HG02678 (cell line): Measurements from ENCODE around the gene HMCN2.

Source experiments
- ATAC-seq: cut with Tn5 transposase; IDR thresholded peaks from one replicate; pipeline ENCODE4 v1.9.1; 2021; ENCODE audit warnings: mild to moderate bottlenecking, moderate library complexity; ENCODE audit not compliant: unreplicated experiment

HMCN2 gene, protein sequence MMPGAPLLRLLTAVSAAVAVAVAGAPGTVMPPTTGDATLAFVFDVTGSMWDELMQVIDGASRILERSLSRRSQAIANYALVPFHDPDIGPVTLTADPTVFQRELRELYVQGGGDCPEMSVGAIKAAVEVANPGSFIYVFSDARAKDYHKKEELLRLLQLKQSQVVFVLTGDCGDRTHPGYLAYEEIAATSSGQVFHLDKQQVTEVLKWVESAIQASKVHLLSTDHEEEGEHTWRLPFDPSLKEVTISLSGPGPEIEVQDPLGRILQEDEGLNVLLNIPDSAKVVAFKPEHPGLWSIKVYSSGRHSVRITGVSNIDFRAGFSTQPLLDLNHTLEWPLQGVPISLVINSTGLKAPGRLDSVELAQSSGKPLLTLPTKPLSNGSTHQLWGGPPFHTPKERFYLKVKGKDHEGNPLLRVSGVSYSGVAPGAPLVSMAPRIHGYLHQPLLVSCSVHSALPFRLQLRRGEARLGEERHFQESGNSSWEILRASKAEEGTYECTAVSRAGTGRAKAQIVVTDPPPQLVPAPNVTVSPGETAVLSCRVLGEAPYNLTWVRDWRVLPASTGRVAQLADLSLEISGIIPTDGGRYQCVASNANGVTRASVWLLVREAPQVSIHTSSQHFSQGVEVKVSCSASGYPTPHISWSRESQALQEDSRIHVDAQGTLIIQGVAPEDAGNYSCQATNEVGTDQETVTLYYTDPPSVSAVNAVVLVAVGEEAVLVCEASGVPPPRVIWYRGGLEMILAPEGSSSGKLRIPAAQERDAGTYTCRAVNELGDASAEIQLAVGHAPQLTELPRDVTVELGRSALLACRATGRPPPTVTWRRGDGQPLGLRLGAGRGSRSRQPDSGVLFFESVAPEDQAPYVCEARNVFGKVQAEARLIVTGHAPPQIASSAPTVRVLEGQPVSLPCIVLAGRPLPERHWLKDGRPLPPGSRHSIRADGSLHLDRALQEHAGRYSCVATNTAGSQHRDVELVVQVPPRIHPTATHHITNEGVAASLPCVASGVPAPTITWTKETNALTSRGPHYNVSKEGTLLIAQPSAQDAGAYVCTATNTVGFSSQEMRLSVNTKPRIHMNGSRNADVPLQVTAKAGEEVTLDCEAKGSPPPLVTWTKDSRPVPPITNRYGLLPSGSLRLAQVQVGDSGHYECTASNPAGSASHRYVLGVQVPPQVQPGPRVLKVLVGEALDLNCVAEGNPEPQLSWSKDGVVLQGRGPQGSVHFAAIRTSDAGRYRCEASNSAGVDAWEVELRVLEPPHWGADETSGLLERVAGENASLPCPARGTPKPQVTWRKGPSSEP (N-terminal part only)

DNA sequence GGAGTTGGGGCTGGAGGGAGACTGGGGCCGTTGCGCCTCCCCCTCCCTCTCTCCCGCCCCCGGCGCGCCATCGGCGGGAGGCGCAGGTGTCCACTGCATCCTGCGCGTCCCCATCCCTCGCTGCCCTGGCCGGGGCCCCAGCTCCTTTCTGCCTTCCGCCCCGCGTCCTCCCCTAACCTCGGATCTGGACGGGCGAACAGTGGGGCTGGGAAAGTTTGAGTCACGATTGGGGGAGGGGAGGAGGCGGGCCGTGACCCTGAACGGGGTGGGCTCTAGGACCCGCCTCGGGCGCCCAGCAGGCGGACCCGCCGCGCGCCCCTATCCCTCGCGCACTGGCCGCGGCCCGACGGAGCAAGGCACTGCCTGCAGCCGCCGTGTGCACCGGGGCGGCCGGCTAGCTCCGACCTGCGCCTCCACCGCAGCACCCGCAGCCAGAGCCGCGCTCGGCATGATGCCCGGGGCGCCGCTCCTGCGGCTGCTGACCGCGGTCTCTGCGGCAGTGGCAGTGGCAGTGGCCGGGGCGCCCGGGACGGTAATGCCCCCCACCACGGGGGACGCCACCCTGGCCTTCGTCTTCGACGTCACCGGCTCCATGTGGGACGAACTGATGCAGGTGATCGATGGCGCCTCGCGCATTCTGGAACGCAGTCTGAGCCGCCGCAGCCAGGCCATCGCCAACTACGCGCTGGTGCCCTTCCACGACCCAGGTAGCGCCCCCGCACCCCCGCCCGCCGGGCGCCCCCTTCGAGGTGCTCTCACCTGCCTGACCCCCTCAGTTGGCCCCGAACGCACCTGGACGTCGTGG is at the start of gene HMCN2:
HMCN2 (plus strand) TSS at position 330 of the 805 bp plus-strand sequence; CDS start at position 449, 119 bp downstream.
- no peak for ATAC-seq

DNA sequence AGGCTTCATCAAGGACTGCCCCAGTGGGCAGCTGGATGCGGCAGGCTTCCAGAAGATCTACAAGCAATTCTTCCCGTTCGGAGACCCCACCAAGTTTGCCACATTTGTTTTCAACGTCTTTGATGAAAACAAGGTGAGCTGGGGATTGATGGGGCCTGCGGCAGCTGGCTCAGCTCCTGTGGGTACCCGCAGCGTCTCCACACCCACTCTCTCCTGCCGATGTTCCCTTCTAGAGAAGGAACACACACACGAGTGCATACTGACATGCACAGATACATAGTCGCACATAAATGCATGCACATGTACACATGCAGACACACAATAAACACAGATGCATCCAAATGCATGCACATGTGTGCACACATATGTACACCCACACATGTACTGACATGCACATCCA is 47.7 kb upstream of the HMCN2 start:
- ATAC-seq, result no peak

DNA sequence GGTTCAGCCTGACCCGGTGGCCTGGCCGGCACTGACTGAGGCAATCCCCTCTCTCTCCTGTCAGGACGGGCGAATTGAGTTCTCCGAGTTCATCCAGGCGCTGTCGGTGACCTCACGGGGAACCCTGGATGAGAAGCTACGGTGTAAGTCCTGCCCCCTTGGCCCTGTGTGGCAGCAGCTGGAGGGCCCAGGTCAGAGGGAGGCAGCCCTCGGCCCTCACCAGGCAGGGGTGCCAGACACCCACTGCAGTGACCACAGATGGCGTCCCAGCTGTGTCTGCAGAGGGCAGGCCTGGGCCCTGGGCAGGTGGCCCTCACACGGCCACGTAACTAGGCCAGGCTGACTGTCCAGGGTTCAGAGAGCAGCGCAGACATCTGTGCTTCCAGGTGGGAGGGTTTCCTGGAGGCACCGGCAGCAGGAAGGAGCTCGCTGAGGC is 45.9 kb upstream of the HMCN2 start:
- ATAC-seq, result no peak

DNA sequence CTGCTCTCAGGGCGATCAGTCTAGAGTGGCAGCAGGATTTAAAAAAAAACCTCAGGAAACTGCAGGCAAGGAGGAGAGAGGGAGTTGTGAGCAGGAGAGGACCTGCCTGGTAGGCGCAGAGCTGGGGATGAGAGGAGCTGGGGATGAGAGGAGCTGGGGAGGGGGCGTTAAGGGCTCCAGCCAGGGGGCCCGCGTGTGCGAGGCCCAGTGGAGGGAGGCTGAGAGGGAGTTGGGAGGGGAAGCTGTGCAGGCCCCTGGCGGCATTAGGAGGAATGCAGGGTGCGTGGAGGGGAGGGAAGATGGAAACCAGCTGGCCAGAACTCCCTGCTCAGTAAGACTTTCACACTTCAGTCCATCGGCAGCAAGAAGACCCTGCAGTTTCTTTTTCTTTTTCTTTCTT is 45.2 kb upstream of the HMCN2 start:
- no peak for ATAC-seq

DNA sequence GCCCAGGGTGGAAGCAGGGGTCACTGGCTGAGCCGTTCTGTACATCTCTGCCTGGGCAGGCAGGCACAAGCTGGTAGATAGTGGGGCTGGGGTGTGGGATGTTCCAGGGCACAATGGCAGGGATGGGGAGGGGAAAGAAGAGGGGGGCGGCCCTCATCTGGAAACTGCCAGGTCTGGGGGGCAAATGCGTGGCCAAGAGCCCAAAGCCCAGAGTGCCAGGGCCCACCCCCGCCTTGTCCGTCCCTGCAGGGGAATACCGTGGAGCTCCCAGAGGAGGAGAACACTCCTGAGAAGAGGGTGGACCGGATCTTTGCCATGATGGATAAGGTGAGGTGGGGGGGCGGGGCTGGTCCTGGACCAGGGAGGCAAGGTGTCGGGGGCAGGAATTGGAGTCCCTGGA is 42.7 kb upstream of the HMCN2 start:
- ATAC-seq, result no peak

DNA sequence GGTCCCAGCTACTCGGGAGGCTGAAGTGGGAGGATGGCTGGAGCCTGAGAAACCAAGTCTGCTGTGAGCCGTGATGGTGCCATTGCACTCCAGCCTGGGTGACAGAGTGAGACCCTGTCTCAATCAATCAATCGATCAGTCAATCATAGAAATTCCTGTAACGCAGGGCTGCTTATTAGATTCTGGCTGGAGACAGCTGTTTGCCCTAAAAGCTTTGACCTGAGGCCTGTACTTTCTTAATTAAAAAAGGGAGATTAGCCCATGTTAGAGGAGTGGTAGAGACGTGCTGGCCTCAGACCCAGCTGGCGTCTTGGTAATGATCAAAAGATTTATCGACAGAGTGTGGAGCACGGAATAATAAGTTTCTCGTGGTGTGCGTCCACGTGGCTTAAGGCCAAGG is 40.5 kb upstream of the HMCN2 start:
- ATAC-seq, result no peak

DNA sequence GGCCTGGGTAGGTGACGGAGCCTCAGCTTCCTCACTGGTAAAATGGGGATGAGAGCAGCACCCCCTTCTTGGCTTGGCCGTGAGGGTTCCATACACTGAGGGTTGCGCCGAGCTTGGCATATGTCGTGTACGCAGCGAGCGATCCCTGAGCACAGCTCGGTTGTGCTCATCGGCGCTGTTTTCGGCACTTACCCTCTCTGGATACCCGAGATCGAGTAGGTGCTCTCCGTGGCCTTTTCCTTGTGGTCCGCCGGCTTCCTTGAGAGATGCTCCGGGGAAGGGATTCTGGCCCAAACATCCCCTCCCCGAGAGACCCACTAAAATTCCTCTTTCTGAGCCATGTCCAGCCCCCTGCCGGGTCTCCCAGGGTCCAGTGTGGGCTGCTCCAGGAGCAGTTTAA is 40.0 kb upstream of the HMCN2 start:
- ATAC-seq, result no peak

DNA sequence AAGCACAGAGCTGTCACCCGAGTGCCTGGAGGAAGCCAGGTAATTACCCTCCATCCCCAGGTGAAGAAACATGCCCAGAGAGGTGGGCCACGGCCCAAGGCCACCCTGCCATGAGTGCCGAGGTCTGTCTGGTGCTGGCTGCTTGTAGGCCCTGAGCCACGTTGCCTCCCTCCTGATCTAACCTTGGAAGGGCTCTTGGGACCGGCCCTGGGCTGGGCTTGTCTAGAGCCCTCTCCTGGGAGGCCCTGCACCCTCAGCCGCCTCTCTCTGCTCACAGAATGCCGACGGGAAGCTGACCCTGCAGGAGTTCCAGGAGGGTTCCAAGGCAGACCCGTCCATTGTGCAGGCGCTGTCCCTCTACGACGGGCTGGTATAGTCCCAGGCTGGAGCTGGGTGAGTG is 39.4 kb upstream of the HMCN2 start:
- ATAC-seq, result no peak

DNA sequence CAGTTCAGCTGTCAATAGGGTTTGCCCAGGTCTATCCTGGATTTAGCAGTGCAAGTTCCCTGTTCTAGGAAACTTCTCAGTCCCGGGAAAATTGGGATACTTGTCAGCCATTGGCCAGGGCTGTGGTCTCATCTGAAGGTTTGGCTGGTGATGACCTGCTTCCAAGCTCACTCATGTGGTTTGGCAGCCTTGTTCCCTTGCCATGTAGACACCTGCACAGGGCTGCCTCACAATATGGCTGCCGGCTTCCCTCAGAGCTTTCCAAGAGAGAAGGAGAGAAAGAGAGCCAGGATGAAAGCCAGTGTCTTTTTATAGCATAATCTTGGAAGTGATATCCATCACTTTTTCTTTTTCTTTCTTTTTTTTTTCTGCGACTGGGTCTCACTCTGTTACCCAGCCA is 37.7 kb upstream of the HMCN2 start:
- ATAC-seq, result no peak

DNA sequence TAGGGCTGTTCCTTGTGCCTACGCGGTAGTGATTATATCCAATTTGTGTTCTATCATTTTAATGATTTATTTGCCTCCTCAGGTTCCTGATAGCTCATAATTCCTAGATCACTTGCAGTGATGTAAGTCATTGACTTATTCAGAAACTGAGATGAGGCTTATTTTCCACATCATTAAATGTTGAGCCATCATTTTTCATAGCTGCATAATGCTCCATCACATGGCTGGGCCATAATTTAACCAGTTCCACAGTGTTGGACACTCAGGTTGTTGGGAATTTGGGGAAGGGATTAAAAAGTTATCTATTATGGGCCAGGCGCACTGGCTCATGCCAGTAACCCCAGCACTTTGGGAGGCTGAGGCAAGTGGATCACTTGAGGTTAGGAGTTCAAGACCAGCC is 35.8 kb upstream of the HMCN2 start:
- ATAC-seq, result no peak

DNA sequence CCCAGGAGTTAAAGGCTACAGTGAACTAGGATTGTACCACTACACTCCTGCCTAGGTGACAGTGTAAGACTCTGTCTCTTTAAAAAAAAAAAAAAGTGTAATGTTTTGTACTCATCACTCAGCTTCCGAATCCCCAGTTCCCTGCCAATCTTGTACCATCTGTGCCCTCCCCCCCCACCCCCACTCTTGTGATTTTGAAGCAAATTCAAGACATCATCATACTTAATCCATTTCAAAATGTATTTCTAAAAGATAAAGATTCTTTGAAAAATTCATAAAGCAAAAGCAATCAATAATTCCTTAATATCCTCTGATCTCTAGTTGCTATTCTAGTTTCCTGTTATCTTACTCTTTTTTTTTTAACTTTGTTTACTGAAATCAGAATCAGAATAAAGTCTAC is 34.9 kb upstream of the HMCN2 start:
- ATAC-seq, result no peak

DNA sequence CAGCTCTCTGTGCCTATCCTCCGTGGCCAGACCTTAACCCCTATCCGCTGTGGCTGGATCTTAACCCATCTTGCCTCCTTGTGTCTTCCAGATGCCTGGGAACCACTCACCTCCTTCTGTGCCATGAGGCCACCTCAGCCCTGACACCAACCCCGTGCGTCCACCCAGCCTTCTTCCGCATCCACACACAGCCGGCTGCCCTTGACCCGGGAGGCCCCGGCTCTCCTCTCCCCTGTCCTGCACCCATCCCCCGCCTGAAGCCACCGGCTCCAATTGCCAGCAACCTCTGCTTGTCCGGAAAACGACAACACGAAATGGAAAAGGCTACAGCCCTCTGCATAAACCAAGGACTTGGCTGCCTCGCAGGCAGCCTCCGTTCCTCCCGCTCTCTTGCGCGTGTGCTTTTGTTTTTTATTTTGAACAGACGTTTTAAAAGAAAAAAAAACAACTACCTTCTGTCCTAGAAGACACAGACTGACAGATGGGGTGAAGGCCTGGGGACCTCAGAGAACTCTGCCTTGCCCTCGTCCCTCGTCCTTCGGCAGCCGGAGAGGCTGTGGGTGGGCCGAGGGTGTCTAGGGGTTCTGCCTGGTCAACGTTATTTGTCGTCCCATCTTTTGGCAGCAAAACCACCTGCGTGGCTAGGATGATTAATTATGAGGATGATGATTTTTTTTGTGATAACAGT is 32.5 kb upstream of the HMCN2 start:
- ATAC-seq, result no peak

DNA sequence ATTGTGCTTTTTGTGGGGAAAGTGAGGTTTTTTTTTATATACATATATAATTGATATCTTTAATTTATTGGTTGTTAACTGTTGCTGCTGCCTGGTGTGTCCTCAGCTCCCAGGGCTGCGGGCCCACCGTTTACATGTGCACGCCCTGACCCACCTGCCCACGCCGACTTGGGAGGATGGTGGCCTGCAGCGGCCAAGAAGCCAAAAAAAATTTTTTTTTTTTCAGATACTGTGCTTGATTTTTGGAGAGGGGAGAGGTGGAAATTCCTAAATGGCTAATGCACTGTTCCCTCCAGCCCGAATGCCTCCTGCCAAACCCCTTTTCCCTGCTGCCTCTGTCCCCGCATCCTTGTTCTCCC is 32.0 kb upstream of the HMCN2 start:
- no peak for ATAC-seq

DNA sequence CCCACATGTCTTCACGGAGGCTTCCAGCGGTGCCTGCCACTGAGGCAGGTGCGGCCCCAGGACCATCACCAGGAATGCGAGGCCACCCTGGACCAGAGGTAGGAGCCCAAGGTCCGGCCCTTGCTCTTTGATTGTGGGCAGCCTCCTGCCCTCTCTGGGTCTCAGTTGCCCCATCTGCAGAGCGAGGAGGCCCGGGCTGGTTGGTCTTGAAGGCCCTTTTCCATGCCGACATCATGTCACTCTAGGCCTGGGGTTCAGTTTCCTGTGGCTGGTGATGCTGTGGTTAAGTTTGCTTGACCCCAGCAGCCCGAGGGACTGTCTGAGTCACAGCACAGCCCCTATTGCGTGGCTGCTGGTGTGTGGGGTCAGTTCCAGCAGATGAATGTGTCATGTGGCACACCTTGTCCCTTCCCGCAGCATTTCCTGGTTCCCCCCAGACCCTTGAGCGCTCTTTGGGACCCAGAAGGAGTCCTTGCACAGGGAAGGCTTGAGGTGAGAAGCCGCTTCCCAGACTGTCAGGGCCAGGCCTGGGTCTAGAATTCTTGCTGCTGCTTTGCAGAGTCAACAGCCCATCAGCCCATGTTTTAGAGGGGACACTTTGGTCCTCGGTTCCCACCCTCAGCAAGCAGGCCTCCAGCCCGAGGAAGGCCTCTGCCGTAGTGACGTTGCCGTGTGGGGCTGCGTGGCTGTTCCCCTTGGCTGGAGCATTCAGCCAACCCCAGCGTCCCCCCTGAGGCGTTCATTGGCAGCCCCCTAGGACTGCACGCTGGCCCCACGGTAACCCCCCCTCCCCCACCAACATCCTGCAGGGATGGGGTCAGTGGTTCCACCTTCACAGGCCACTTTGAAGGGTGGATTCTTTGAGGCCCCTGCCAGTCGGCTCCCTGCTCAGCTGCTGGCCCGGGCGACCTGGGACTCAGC is 31.0 kb upstream of the HMCN2 start:
- ATAC-seq, result no peak

DNA sequence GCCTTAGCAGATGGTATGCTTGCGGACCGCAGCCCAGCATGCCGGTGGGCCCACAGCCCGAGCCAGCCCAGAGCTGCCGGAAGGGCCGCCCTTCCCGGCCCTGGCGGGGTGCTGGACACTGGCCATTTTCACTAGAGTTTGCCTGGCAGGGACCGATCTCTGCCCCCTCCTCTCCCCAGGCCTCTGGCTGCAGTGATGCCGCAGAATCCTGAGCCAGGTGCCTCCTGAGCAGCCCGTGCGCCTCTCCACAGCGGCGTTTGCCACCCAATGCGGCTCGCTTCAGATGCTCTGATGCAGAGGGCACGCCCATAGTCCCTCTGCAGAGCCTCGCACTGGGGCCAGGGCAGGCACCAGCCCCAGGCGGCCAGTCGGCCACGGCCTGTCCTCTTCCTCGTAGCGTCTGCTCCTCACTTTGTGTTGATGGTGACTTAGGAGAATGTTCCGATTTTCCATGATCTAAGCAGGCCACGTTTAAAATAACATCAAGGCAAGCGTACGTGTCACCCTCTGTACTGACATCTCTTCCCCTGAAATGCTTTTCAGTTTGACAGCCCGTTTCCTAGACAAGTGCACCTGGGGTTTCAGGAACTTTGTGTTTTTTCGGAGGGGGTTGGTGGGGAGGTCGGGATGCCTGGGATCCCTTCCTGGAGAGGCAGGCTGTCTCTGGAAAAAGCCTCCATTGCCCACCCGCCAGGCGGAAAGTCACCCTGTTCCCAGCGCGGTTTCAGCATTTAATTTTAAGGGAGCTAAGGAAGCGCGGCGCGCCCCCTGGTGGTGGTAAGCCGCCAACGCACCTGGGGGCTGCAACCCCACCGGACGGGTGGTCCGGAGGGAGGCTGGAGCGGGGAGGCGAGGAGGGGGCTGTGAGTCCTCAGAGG is 29.8 kb upstream of the HMCN2 start:
- no peak for ATAC-seq

DNA sequence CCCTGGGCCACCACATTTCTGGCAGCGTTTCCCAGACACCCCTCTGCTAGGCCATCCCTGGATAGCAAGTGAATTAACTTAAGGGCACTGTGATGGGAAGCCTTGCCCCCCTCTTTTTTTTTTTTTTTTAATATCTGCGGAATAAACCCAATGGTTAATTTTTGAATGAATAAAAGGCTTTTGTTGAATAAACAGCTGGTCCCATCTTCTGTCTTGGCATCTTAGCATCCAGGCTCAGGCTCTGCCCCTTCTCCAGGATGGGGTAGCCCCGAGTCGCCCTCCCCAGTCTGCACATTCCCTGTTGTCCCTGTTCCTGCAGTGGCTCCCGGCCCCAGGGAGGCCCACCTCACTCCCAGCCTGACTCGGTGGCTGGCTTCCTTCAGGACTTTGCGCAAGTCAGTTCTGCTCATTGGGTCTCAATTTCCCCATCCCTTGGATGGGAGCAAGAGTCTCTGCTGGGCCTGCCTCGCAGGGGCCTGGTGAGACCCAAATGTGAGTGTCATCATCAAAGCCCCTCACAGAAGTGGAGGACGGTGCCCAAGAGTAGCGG is 29.0 kb upstream of the HMCN2 start:
- no peak for ATAC-seq

DNA sequence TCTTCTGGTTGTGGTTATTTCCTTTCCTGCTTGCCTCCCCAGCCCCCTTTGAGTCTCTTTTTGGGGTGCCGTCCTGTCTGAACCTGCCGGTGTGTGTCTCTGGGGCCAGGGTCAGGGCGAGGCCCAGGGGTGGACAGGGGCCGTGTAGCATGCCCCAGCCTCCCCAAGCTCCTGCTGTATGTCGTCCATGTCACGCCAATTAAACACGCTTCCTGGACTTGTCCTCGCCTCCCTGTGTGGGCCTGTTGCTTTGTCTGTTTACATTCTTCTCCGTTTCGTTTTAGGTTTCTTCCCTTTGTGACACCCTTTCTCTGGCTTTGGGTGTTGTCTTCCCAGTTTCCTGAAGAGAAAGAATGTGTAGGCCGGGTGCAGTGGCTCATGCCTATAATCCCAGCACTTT is 28.5 kb upstream of the HMCN2 start:
- no peak for ATAC-seq
